ENCODE data around the gene ORC4.

DNA sequence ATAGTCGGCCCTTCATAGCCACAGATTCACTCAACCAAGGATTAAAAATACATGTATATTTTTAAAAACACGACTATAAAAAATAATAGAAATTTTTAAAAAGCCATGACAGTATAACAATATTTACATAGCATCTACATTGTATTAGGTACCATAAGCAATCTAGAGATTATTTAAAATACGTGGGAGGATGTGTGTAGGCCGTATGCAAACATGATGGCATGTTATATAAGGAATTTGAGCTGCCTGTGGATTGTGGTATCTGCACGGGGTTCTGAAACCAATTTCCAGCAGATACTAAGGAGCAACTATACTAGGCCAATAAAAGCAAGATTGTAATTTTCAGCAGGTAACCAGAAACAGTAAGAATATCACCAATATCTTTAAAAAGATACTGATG lies 5.9 kb downstream of the ORC4 start:
- TF ChIP-seq POLR2A (IDR thresholded peaks at IDR 0.05; ENCODE audit: low read length): no peak
- TF ChIP-seq GATA1 (IDR thresholded peaks at IDR 0.05; ENCODE audit: low read depth, low read length): no peak
